Esophagus muscularis mucosa (tissue), 4 donors: Measurements from ENCODE around the gene KIF26B.

Experiments
- CTCF ChIP-seq, 3 experiments: fragments of 200-600 bp in 2 of 3; fragments of 450-650 bp in 1 of 3; sonication (generic) in 2 of 3; IDR thresholded peaks; one replicate each; pipeline ENCODE4 v1.5.1; 2017 to 2019; ENCODE audit warnings: antibody characterized with exemption in 3 of 3, mild to moderate bottlenecking in 2 of 3, moderate library complexity in 1 of 3
- EP300 ChIP-seq: sonication (generic); formaldehyde crosslinking; IDR thresholded peaks from one replicate; pipeline ENCODE4 v1.6.1; 2017; ENCODE audit warnings: antibody characterized with exemption
- POLR2A ChIP-seq: fragments of 450-650 bp; IDR thresholded peaks from one replicate; pipeline ENCODE4 v1.6.1; 2017; ENCODE audit warnings: antibody characterized with exemption, moderate library complexity, mild to moderate bottlenecking, low read depth

- TF ChIP-seq EP300 (no peak), POLR2A (no peak), CTCF (IDR thresholded peaks at IDR 0.05) (no peak)
These were observed 290.2 kb downstream of the KIF26B start for GRCh38 chr1:245444945-245445344.
